HEK293 (cell line): Measurements from ENCODE around the gene C1QTNF2.

Source experiments
- ATF2 ChIP-seq: fragments of 450-650 bp; formaldehyde crosslinking; IDR thresholded peaks from 2 replicates; pipeline ENCODE4 v1.5.1; 2016; ENCODE audit warnings: missing biosample characterization, missing genetic modification characterization, low read depth
- HOXD13 ChIP-seq: sonication (generic); formaldehyde crosslinking; IDR thresholded peaks from 2 replicates; pipeline ENCODE4 v1.8.0; 2022; ENCODE audit warnings: missing genetic modification reagents, borderline replicate concordance
- IKZF3 ChIP-seq: fragments of 450-650 bp; IDR thresholded peaks from 2 replicates; pipeline ENCODE4 v1.5.0; 2018; ENCODE audit warnings: missing biosample characterization, mild to moderate bottlenecking, missing genetic modification characterization, moderate library complexity
- KLF8 ChIP-seq: fragments of 450-650 bp; formaldehyde crosslinking; IDR thresholded peaks from 2 replicates; pipeline ENCODE4 v1.5.1; 2016; ENCODE audit warnings: missing biosample characterization, missing genetic modification characterization
- KLF9 ChIP-seq: fragments of 450-650 bp; formaldehyde crosslinking; IDR thresholded peaks from 2 replicates; pipeline ENCODE4 v1.5.1; 2016; ENCODE audit warnings: missing biosample characterization, missing genetic modification characterization, low read depth
- MZF1 ChIP-seq: fragments of 450-650 bp; formaldehyde crosslinking; IDR thresholded peaks from 2 replicates; pipeline ENCODE4 v1.5.1; 2017; ENCODE audit warnings: missing biosample characterization, missing genetic modification characterization, borderline replicate concordance
- SETDB1 ChIP-seq: IDR thresholded peaks from one replicate; pipeline ENCODE4 v1.6.1; 2017; ENCODE audit warnings: mild to moderate bottlenecking, low read length, moderate library complexity, mixed read lengths; ENCODE audit not compliant: insufficient read length
- SP3 ChIP-seq: fragments of 450-650 bp; formaldehyde crosslinking; IDR thresholded peaks from 2 replicates; pipeline ENCODE4 v1.5.1; 2016; ENCODE audit warnings: missing biosample characterization, missing genetic modification characterization
- TRIM28 ChIP-seq: IDR thresholded peaks from 2 replicates; pipeline ENCODE4 v1.6.1; 2011; ENCODE audit warnings: low read length, control low read depth, borderline replicate concordance
- ZBTB7A ChIP-seq: fragments of 450-650 bp; formaldehyde crosslinking; IDR thresholded peaks from 2 replicates; pipeline ENCODE4 v1.5.1; 2016; ENCODE audit warnings: low read depth, missing biosample characterization, missing genetic modification characterization
- ZIC2 ChIP-seq: fragments of 450-650 bp; formaldehyde crosslinking; IDR thresholded peaks from 2 replicates; pipeline ENCODE4 v1.5.1; 2016; ENCODE audit warnings: missing biosample characterization, missing genetic modification characterization
- ZNF10 ChIP-seq: fragments of 450-650 bp; formaldehyde crosslinking; IDR thresholded peaks from 2 replicates; pipeline ENCODE4 v1.5.1; 2017; ENCODE audit warnings: missing biosample characterization, missing genetic modification characterization
- ZNF140 ChIP-seq: fragments of 450-650 bp; formaldehyde crosslinking; IDR thresholded peaks from 2 replicates; pipeline ENCODE4 v1.5.1; 2016; ENCODE audit warnings: missing biosample characterization, missing genetic modification characterization
- ZNF175 ChIP-seq: fragments of 450-650 bp; formaldehyde crosslinking; IDR thresholded peaks from 2 replicates; pipeline ENCODE4 v1.5.1; 2016; ENCODE audit warnings: missing biosample characterization, missing genetic modification characterization
- ZNF221 ChIP-seq: fragments of 450-650 bp; formaldehyde crosslinking; IDR thresholded peaks from 2 replicates; pipeline ENCODE4 v1.5.1; 2017; ENCODE audit warnings: missing biosample characterization, missing genetic modification characterization, borderline replicate concordance
- ZNF24 ChIP-seq: fragments of 450-650 bp; formaldehyde crosslinking; IDR thresholded peaks from 2 replicates; pipeline ENCODE4 v1.5.1; 2016; ENCODE audit warnings: missing biosample characterization, missing genetic modification characterization
- ZNF274 ChIP-seq, 2 experiments: fragments of 200-500 bp in 1 of 2; fragments of 450-650 bp in 1 of 2; sonication (Bioruptor generic) in 1 of 2; formaldehyde crosslinking in 1 of 2; IDR thresholded peaks; 2 replicates each; pipeline versions ENCODE4 v1.5.1 to v1.6.1; 2014 to 2016; ENCODE audit warnings: borderline replicate concordance in 1 of 2, inconsistent platforms in 1 of 2, low read length in 1 of 2, missing biosample characterization in 1 of 2, missing genetic modification characterization in 1 of 2
- ZNF324 ChIP-seq: fragments of 450-650 bp; formaldehyde crosslinking; IDR thresholded peaks from 2 replicates; pipeline ENCODE4 v1.5.1; 2016; ENCODE audit warnings: missing biosample characterization, missing genetic modification characterization
- ZNF335 ChIP-seq: fragments of 450-650 bp; formaldehyde crosslinking; conservative IDR thresholded peaks from 2 replicates; pipeline ENCODE4 v1.5.1; 2016; ENCODE audit warnings: missing biosample characterization, missing genetic modification characterization
- ZNF404 ChIP-seq: fragments of 450-650 bp; formaldehyde crosslinking; IDR thresholded peaks from 2 replicates; pipeline ENCODE4 v1.5.1; 2017; ENCODE audit warnings: missing biosample characterization, missing genetic modification characterization
- ZNF48 ChIP-seq: fragments of 450-650 bp; formaldehyde crosslinking; IDR thresholded peaks from 2 replicates; pipeline ENCODE4 v1.5.1; 2016; ENCODE audit warnings: missing biosample characterization, missing genetic modification characterization
- ZNF501 ChIP-seq: fragments of 450-650 bp; formaldehyde crosslinking; IDR thresholded peaks from 2 replicates; pipeline ENCODE4 v1.5.1; 2016; ENCODE audit warnings: missing biosample characterization, missing genetic modification characterization
- ZNF521 ChIP-seq: fragments of 450-650 bp; formaldehyde crosslinking; IDR thresholded peaks from 2 replicates; pipeline ENCODE4 v1.5.1; 2017; ENCODE audit warnings: missing biosample characterization, mild to moderate bottlenecking, missing genetic modification characterization
- ZNF621 ChIP-seq: fragments of 450-650 bp; formaldehyde crosslinking; IDR thresholded peaks from 2 replicates; pipeline ENCODE4 v1.5.1; 2017; ENCODE audit warnings: missing biosample characterization, missing genetic modification characterization
- ZNF768 ChIP-seq: fragments of 450-650 bp; formaldehyde crosslinking; IDR thresholded peaks from 2 replicates; pipeline ENCODE4 v1.5.1; 2018; ENCODE audit warnings: missing biosample characterization, mild to moderate bottlenecking, missing genetic modification characterization
- ZSCAN16 ChIP-seq: fragments of 450-650 bp; formaldehyde crosslinking; IDR thresholded peaks from 2 replicates; pipeline ENCODE4 v1.5.1; 2016; ENCODE audit warnings: missing biosample characterization, missing genetic modification characterization
- ZSCAN23 ChIP-seq: fragments of 450-650 bp; formaldehyde crosslinking; IDR thresholded peaks from 2 replicates; pipeline ENCODE4 v1.5.1; 2016; ENCODE audit warnings: missing biosample characterization, missing genetic modification characterization
- TF ChIP-seq, protein P1 (sequence below): fragments of 450-650 bp; formaldehyde crosslinking; IDR thresholded peaks from 2 replicates; pipeline ENCODE4 v1.5.1; 2016; ENCODE audit warnings: missing biosample characterization, missing genetic modification characterization
- TF ChIP-seq, protein P2 (sequence below): fragments of 450-650 bp; formaldehyde crosslinking; IDR thresholded peaks from 2 replicates; pipeline ENCODE4 v1.5.1; 2016; ENCODE audit warnings: missing biosample characterization, missing genetic modification characterization
- TF ChIP-seq, protein P3 (sequence below): fragments of 450-650 bp; formaldehyde crosslinking; IDR thresholded peaks from 2 replicates; pipeline ENCODE4 v1.5.1; 2017; ENCODE audit warnings: missing biosample characterization, mild to moderate bottlenecking, missing genetic modification characterization, moderate library complexity
- TF ChIP-seq, protein P4 (sequence below): fragments of 450-650 bp; formaldehyde crosslinking; IDR thresholded peaks from 2 replicates; pipeline ENCODE4 v1.5.1; 2016; ENCODE audit warnings: missing biosample characterization, missing genetic modification characterization

Gene C1QTNF2

GRCh38 chr5:160312134-160312959, 58.1 kb downstream of the C1QTNF2 start, which contains the start of gene CCNJL (continued):
- TF ChIP-seq ZBTB7A (tag by site-specific recombination) (no peak), TRIM28 (0 out of 2 replicates have a peak, but pooled peaks have one; percentile 5), IKZF3 (tag by site-specific recombination) (no peak), ZIC2 (tag by site-specific recombination) (no peak), SETDB1 (no peak), KLF9 (no peak), KLF8 (tag by site-specific recombination) (peak; percentile 37; the same call in 1 of the 2 replicates), ZSCAN23 (tag by site-specific recombination) (no peak), ZNF175 (tag by site-specific recombination) (no peak), ZSCAN16 (tag by site-specific recombination) (no peak), ZNF335 (tag by site-specific recombination) (peak; percentile 82), MZF1 (tag by site-specific recombination) (no peak), ZNF274 (IDR thresholded peaks at IDR 0.05; ENCODE audit: low read length) (no peak), ZNF274 (tag by site-specific recombination; IDR thresholded peaks at IDR 0.05; ENCODE audit: borderline replicate concordance) (no peak), ZNF768 (tag by site-specific recombination) (no peak), ZNF48 (tag by site-specific recombination) (no peak), HOXD13 (no peak), ZNF404 (no peak), ZNF221 (tag by site-specific recombination) (no peak), ZNF501 (tag by site-specific recombination) (0 out of 2 replicates have a peak, but pooled peaks have one; percentile 2), ZNF324 (tag by site-specific recombination) (peak; percentile 58; the same call in 1 of the 2 replicates), ZNF10 (tag by site-specific recombination) (no peak), ATF2 (tag by site-specific recombination) (no peak), ZNF24 (tag by site-specific recombination) (no peak), ZNF621 (no peak), SP3 (tag by site-specific recombination) (peak; percentile 30; the same call in 1 of the 2 replicates), ZNF140 (tag by site-specific recombination) (no peak), ZNF521 (tag by site-specific recombination) (no peak)
- TF ChIP-seq, protein P1, sequence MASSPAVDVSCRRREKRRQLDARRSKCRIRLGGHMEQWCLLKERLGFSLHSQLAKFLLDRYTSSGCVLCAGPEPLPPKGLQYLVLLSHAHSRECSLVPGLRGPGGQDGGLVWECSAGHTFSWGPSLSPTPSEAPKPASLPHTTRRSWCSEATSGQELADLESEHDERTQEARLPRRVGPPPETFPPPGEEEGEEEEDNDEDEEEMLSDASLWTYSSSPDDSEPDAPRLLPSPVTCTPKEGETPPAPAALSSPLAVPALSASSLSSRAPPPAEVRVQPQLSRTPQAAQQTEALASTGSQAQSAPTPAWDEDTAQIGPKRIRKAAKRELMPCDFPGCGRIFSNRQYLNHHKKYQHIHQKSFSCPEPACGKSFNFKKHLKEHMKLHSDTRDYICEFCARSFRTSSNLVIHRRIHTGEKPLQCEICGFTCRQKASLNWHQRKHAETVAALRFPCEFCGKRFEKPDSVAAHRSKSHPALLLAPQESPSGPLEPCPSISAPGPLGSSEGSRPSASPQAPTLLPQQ (tag by site-specific recombination), result no peak
- TF ChIP-seq, protein P2, sequence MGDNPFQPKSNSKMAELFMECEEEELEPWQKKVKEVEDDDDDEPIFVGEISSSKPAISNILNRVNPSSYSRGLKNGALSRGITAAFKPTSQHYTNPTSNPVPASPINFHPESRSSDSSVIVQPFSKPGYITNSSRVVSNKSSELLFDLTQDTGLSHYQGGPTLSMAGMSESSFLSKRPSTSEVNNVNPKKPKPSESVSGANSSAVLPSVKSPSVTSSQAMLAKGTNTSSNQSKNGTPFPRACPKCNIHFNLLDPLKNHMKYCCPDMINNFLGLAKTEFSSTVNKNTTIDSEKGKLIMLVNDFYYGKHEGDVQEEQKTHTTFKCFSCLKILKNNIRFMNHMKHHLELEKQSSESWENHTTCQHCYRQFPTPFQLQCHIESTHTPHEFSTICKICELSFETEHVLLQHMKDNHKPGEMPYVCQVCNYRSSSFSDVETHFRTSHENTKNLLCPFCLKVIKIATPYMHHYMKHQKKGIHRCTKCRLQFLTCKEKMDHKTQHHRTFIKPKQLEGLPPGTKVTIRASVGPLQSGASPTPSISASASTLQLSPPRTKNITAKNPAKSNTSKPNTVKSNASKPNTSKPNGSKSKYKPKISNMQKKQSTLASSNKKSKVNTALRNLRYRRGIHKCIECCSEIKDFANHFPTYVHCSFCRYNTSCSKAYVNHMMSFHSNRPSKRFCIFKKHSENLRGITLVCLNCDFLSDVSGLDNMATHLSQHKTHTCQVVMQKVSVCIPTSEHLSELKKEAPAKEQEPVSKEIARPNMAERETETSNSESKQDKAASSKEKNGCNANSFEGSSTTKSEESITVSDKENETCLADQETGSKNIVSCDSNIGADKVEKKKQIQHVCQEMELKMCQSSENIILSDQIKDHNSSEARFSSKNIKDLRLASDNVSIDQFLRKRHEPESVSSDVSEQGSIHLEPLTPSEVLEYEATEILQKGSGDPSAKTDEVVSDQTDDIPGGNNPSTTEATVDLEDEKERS (tag by site-specific recombination), result no peak
- TF ChIP-seq, protein P3, sequence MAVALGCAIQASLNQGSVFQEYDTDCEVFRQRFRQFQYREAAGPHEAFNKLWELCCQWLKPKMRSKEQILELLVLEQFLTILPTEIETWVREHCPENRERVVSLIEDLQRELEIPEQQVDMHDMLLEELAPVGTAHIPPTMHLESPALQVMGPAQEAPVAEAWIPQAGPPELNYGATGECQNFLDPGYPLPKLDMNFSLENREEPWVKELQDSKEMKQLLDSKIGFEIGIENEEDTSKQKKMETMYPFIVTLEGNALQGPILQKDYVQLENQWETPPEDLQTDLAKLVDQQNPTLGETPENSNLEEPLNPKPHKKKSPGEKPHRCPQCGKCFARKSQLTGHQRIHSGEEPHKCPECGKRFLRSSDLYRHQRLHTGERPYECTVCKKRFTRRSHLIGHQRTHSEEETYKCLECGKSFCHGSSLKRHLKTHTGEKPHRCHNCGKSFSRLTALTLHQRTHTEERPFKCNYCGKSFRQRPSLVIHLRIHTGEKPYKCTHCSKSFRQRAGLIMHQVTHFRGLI (tag by site-specific recombination), result no peak
- TF ChIP-seq, protein P4, sequence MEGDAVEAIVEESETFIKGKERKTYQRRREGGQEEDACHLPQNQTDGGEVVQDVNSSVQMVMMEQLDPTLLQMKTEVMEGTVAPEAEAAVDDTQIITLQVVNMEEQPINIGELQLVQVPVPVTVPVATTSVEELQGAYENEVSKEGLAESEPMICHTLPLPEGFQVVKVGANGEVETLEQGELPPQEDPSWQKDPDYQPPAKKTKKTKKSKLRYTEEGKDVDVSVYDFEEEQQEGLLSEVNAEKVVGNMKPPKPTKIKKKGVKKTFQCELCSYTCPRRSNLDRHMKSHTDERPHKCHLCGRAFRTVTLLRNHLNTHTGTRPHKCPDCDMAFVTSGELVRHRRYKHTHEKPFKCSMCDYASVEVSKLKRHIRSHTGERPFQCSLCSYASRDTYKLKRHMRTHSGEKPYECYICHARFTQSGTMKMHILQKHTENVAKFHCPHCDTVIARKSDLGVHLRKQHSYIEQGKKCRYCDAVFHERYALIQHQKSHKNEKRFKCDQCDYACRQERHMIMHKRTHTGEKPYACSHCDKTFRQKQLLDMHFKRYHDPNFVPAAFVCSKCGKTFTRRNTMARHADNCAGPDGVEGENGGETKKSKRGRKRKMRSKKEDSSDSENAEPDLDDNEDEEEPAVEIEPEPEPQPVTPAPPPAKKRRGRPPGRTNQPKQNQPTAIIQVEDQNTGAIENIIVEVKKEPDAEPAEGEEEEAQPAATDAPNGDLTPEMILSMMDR (tag by site-specific recombination), result 0 out of 2 replicates have a peak, but pooled peaks have one; percentile 25
